T follicular helper cell (primary cell): Measurements from ENCODE around the gene PPHLN1.
"Not testable (repeated sequence)": the region's sequence is repeated elsewhere in the genome, so short reads cannot be mapped to it uniquely, and the experiment has no call there.

ENCODE experiments used
- DNase-seq: peaks from one replicate; pipeline ENCODE4 v3.0.0-alpha.2; 2020; ENCODE audit warnings: low read depth

PPHLN1 gene

DNA sequence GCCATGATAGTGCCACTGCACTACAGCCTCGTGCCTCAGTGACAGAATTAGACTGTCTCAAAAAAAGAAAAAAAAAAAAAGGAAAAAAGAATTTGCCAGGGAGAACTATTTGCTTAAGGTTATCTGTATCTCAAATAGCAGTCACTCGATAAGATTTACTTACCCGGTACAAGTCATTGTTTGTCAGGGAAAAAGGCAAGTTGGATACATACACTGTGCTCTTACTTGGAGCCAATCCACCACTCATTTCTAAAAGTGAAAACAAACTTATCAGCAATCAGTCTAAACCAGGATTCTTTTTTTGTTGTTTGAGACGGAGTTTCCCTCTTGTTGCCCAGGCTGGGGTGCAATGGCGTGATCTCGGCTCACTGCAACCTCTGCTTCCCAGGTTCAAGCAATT lies 2.1 kb upstream of the PPHLN1 start:
- no peak for DNase-seq

GRCh38 chr12:42325326-42325652 lies 678 bp upstream of the PPHLN1 start:
- DNase-seq, result no peak

DNA sequence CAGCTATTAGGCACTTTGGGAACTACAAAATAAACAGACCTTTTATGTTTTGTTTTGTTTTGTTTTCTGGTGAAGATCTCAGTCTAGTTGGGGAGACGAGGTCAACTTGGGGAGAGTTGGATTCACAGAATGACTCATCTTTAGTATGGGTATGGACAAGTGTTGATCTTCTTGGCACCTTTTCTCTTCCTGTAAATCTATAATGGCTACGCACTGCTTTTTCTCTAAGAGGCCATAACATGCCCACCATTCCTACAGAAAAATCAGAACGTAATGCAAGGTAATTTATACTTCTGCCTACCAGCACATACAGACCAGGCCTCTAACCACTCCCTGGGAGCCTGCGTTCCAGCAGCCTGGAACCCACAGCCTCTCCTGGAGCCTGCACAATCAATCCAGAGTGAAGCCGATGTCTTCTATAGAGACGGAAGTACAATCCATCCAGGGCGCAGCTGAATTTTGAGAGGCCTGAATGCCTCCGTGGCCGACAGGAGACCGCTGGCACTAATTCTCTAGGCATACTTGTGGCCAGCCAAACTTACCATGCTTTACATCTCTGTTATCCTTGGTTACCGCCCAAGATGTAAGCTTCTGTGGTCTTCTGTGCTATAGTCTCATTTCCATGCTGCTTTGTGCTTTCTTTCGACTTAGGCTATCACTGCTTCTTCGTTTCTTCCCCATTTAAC lies 717 bp downstream of the PPHLN1 start:
- no peak for DNase-seq

DNA sequence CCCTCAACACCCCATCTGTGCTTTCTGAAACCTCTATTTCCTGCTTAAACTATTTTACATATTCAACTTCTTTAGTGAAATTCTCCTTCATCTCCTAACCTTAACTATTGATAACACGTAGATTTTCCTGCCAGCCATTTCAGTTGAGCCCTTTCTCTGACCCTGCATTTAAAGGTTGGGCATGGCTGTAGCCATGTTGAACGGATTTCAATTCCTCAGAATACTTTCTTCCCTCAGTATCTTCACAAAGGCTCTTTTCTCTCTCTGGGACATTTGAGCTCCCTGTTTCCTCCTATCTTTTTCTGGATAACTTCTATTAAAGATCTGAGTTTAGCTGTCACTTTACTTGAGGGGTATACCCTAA lies 1.2 kb downstream of the PPHLN1 start:
- no peak for DNase-seq

DNA sequence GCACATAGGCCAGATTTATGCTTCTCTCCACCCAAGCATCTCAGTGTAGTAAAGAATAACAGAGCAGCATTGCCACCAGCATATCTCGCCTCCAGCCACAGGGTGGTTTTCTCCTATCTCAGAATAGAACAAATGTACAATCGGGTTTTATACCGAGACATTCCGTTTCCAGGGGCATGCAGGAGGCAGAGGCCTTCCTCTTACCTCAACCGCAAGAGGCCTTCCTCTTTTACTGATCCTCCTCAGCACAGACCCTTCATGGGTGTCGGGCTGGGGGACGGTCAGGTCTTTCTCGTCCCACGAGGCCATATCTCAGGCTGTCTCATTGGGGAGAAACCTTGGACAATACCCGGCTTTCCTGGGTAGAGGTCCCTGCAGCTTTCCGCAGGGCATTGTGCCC lies 4.1 kb downstream of the PPHLN1 start:
- not testable (repeated sequence) for DNase-seq

DNA sequence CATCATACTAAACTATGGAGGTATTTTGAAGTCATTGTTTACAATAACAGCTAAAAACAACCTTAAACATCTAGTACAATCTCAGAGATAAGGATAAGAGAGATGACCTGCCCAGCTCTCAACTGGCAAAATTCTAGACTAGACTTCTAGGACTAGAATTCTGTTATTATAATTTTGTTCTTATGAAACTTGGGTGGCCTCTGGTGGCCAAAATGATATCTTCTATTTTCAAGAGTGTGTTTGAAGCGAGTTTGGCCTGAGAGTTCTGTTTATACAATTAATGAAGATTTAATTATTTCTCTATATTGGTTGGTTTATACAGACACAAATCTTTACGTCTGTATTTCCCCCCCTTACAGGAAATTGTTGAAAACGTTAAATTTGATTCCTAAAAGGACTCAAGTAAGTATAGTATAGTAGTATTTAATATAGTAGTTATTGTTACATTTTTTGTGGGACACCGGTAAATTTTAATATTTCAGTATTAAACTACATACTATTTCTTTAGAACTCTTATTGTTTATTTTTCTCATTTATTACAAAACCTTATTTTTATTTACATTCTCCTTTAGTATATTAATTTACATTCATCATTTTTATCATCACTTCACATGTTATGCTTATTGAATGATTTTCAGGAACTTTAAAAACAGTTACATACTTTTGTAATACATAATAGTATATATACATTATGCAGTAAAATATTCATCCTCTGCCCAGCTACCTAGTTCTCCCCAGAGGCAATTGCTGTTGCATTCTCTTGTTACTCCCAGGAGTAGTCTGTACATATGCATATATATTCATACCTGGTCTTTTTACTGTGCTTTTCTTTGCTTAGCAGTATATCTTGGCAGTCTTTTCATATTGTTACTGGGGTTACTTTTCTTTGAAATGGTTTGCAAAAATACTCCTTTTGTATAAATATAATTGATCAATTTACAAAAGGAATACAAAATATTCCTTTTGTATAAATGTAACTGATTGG lies 6.6 kb downstream of the PPHLN1 start:
- no peak for DNase-seq

DNA sequence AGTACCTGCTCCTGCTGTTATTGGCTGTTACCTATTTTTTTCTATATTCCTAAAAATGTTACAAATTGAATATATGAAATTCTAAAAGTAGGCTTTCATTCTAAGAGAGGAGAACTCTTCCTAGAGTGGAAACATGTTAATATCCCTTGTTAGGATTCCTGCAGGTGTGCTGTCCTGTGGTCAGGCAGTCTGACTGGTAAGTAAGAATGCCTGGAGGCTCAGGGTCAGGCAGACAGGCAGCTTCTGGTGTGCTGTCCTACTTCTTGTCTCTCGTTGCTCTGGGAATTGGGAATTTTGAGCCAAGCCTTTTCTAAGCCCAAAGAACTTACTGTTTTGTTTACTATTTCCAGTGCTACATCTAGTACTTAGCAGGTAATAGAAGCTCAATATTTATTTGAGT lies 10.3 kb downstream of the PPHLN1 start:
- no peak for DNase-seq

GRCh38 chr12:42338280-42338679 lies 12.3 kb downstream of the PPHLN1 start:
- no peak for DNase-seq

DNA sequence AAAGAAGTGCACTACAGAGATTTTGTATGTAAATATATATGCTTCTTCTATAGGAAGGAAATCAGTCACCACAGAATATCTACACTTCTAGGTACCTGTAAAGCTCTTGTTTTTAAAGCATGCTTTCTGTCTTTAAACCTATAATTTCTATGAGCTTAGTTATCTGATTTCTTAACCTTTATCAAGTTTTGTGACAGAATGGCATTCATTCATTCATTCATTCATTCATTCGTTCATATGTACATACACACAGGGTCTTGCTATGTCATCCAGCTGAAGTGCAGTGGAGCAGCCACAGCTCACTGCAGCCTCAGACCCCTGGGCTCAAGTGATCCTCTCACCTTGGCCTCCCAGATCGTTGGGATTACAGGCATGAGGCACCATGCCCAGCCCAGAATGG lies 16.1 kb downstream of the PPHLN1 start:
- DNase-seq, result no peak

DNA sequence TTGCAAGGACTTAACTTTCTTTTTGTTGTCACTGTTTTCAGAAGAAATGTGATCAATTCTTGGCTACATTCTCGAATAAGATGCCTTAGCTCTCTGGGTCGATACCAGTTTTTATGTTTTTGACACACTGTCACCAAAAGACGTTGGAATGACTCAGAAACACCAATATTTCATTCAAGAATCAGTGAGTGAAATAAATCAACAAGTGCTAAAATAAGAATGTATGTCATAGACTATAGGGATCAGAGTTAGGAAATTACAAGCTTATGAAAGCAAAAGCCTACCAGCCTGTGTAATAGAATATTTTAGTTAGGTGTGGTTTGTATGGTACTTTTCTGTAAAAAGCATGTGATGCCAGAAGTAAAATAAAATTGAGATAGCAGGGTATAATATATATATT lies 17.8 kb downstream of the PPHLN1 start:
- DNase-seq, result no peak

GRCh38 chr12:42346403-42347002 lies 20.5 kb downstream of the PPHLN1 start:
- no peak for DNase-seq

DNA sequence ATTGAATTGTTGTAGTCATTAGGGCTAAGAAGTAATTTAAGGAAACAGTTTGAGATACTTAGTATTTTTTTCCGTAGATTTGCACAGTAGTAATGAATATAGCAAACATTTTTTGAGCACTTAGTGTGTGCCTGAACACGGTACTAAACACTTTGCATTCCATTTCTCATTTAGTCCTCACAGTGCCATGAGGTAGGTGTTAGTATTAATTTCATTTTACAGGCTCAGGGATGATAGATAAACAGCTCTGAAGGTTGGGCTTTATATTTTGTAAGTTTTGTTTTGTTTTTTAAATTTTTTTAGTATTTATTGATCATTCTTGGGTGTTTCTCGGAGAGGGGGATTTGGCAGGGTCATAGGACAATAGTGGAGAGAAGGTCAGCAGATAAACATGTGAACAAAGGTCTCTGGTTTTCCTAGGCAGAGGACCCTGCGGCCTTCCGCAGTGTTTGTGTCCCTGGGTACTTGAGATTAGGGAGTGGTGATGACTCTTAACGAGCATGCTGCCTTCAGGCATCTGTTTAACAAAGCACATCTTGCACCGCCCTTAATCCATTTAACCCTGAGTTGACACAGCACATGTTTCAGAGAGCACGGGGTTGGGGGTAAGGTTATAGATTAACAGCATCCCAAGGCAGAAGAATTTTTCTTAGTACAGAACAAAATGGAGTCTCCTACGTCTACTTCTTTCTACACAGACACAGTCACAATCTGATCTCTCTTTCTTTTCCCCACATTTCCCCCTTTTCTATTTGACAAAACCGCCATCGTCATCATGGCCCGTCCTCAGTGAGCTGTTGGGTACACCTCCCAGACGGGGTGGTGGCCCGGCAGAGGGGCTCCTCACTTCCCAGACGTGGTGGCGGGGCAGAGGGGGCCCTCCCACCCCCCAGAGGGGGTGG lies 23.4 kb downstream of the PPHLN1 start:
- not testable (repeated sequence) for DNase-seq

DNA sequence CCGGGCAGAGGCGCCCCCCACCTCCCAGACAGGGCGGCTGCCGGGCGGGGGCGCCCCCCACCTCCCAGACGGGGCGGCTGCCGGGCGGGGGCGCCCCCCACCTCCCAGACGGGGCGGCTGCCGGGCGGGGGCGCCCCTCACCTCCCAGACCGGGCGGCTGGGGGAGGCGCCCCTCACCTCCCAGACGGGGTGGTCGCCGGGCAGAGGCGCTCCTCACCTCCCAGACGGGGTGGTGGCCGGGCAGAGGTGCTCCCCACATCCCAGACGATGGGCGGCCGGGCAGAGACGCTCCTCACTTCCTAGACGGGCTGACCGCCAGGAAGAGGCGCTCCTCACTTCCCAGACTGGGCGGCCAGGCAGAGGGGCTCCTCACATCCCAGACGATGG lies 24.0 kb downstream of the PPHLN1 start:
- not testable (repeated sequence) for DNase-seq

GRCh38 chr12:42356344-42356743 lies 30.4 kb downstream of the PPHLN1 start:
- DNase-seq, result no peak

DNA sequence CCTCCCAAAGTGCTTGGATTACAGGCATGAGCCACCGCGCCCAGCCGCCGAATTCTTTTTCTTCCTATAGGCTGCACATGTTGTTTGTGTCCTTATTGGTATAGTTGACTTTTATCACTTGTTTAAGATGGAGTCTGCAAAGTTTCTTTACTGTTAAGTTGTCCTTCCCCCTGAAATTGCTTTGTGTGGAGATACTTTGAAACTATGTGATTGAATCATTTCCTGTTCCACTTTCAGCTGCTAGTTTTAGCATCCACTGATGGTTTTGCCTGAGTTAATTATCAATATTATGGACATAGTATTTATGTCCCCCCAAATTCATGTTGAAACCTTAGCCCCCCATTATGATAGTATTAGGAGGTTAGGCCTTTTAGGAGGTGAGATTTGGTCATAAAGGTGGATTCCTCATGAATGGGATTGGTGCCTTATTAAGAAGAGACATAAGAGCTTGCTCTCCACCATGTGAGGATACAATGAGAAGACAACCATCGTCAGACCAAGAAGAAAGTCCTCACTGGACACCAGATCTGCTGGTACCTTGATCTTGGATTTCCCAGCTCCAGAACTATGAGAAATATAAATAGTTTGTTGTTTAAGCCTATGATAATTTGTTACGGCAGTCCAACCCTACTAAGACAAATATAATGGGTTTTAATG lies 34.9 kb downstream of the PPHLN1 start:
- no peak for DNase-seq

- DNase-seq, result no peak
Observed at GRCh38 chr12:42361909-42362646, 36.1 kb downstream of the PPHLN1 start.

DNA sequence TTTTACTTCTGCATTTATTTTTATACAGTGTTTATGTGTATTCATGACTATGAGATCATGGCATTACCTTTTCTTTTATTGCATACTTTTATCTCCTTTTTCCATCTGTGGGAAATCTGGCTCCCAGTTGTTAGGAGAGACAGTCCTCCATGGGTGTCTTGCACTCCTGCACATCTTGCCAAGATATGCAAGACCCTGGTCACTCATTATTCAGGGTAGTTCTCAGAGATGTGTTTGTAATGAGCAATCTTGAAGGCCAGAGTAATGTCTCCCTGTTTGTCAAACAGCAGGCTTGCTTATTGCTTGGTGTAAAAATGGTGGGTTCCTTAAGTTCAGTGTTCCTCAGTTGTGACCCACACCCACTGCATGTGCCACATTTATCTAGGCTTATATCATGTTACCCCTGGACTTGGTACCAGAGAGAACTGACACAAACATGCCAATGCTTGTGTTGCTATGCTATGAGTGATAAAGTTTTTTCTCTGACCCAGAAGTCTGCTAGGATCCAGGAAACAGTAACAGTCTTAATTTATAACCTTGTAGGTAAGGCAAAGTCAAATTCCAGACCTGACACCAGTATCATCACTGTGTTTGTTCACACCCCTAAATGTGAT lies 36.8 kb downstream of the PPHLN1 start:
- no peak for DNase-seq

- no peak for DNase-seq
Observed at GRCh38 chr12:42364692-42365091, 38.7 kb downstream of the PPHLN1 start.

GRCh38 chr12:42365486-42365885 lies 39.5 kb downstream of the PPHLN1 start:
- DNase-seq, result no peak

GRCh38 chr12:42370013-42370412 lies 44.0 kb downstream of the PPHLN1 start:
- no peak for DNase-seq
